ENCODE results near the gene DCST2.

The DCST2 gene

DNA sequence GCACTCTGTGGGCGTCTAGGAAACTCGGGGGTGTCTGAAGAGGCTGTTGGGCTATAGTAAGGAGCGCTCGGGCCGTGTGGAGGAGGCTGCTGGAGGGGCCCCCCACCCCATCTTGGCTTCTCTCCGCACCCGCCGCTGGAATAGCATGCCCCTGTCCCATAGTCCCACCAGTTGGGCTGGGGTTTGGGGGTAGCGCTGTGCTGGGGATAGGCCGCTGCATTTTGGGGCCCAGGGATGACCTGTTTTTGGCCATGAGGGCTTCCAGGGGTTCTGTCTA is 45.6 kb upstream of the DCST2 start:
- TF ChIP-seq, protein P1, sequence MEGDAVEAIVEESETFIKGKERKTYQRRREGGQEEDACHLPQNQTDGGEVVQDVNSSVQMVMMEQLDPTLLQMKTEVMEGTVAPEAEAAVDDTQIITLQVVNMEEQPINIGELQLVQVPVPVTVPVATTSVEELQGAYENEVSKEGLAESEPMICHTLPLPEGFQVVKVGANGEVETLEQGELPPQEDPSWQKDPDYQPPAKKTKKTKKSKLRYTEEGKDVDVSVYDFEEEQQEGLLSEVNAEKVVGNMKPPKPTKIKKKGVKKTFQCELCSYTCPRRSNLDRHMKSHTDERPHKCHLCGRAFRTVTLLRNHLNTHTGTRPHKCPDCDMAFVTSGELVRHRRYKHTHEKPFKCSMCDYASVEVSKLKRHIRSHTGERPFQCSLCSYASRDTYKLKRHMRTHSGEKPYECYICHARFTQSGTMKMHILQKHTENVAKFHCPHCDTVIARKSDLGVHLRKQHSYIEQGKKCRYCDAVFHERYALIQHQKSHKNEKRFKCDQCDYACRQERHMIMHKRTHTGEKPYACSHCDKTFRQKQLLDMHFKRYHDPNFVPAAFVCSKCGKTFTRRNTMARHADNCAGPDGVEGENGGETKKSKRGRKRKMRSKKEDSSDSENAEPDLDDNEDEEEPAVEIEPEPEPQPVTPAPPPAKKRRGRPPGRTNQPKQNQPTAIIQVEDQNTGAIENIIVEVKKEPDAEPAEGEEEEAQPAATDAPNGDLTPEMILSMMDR (IDR thresholded peaks at IDR 0.05; ENCODE audit: low read depth, low read length): no peak
- no peak for DNase-seq (ENCODE audit: extremely low read depth, low read depth)

DNA sequence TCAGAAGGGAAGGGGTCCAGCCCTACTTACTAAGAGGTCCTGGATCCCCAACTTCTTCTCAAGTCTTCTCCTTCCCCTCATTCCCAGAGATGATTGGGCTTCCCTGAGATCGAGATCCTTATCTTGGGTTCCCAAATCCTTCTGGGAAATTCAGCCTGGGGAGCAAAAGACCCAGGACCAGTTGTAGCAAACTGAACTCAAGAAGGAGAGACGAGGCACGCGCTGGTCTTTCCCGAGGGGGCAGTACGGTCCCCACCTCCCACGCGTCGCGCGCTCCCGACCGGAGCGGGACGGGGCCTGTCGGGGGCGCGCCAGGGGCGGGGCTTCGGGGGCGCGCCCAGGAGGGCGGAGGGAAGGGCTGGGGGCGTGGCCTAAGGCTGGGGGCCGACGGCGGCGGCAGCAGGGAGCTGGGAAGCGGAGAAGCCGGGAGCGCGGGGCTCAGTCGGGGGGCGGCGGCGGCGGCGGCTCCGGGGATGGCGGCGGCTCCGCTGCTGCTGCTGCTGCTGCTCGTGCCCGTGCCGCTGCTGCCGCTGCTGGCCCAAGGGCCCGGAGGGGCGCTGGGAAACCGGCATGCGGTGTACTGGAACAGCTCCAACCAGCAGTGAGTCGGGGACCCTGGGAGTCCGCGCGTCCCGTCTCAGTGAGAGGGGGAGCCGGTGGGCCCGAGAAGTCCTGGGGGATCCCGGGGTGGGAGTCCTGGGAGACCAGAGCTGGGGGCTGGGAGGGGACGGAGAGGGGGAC is 45.1 kb upstream of the DCST2 start, which contains the start of gene EFNA3:
EFNA3 (plus strand) TSS at position 369 of the 741 bp plus-strand sequence; CDS start at position 474, 105 bp downstream.
- TF ChIP-seq, protein P1 (IDR thresholded peaks at IDR 0.05; ENCODE audit: low read depth, low read length): no peak
- DNase-seq (ENCODE audit: extremely low read depth, low read depth): no peak

DNA sequence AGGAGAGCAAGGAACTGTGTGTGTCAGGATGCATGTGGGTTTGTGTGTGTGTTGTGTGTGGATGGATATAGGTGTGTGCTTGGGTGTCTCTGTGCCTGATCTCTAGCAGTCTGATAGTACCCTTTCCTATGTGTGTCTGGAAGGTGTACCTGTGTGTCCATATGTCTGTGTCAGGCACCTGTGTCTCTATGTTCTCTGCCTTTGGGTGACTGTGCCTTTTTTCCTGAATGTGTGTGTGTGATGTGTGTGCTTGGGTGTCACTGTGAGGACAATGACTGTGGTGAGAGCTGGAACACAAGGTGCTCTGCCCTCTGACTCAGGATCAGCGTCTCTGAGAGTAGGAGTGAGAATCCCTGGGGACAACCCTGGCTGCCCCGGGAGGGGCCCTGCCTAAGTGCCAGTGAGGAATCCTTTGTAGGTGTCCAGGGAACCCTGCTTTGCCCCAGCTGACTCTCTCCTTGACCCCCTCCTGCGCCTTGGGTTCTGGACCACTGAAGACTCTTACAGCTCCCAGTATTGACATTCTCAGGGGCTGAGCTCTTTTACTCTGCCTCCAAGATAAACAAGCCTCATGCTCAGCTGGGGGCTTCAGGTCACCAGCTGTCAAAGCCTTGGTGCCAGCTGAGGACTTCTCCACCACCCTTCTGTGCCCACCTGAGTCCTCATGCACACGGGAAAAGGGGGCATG is 44.3 kb upstream of the DCST2 start:
- TF ChIP-seq, protein P1 (IDR thresholded peaks at IDR 0.05; ENCODE audit: low read depth, low read length): no peak
- DNase-seq (ENCODE audit: extremely low read depth, low read depth): no peak

DNA sequence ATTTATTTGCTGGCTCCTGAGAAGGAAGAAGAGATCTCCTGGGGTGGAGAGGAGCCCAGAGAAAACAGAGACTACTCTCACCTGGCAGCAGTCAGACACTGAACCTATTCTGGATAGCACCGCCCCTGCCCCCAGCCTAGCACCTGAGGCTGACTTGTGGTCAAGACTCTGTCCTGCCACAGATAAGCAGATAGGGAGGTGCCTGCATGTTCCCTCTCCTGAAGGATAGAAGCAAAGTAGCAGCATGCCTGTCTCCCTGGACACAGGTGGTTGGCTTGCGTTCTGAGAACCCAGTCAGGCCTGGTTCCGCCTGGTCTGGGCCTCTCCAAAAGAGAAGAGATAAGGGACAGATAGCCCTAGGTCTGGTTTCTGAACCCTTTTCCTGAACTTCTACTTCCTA is 43.8 kb upstream of the DCST2 start:
- TF ChIP-seq, protein P1 (IDR thresholded peaks at IDR 0.05; ENCODE audit: low read depth, low read length): no peak

DNA sequence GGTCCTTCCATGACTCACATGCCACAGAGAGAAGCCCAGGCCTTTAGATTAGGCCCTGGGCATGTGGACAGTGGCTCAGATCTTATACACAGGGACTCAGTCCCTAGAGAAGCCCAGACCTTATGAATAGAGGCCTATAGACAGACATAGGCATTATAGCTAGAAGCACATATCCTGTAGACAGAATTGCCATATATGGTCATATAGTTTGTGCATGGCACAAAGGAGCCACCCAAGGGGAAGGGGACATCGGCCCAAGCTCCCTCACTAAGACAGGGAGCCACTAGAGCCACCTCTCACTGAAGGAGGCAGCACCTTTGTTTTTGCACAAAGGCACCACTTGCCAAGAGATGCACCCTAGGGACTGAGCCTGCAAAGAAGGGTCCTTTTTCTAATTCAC is 42.8 kb upstream of the DCST2 start:
- no peak for DNase-seq (ENCODE audit: extremely low read depth, low read depth)
- TF ChIP-seq, protein P1 (IDR thresholded peaks at IDR 0.05; ENCODE audit: low read depth, low read length): no peak

More for the DNA sequence above, 43.8 kb upstream of the DCST2 start:
- DNase-seq (ENCODE audit: extremely low read depth, low read depth): no peak

DNA sequence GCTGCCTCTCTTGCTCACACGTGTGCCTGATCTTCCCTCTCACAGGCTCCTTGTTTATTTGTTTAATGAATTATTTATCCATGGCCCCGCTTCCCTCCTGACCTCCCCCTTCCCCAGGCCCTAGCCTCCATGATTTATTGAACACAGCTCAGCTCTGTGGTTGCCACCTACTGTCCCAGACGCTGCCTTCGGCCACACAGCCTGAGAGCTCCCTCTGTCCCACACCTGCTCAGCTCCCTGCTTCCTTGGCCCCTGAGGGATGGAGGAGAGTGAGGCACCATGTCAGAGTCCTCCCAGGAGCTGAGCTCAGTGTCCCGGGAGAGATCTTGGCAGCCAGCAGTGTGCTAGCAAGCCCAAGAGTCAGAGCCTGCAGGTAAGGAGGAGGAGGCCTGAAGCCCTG is 42.0 kb upstream of the DCST2 start:
- DNase-seq (ENCODE audit: extremely low read depth, low read depth): no peak
- TF ChIP-seq, protein P1 (IDR thresholded peaks at IDR 0.05; ENCODE audit: low read depth, low read length): no peak
